HG02642 (cell line): ENCODE data around the gene RNF144B.
"Not testable (repeated sequence)": the region's sequence is repeated elsewhere in the genome, so short reads cannot be mapped to it uniquely, and the experiment has no call there.

ENCODE experiments used
- ATAC-seq: cut with Tn5 transposase; IDR thresholded peaks from one replicate; pipeline ENCODE4 v1.9.1; 2021; ENCODE audit warnings: mild to moderate bottlenecking; ENCODE audit not compliant: unreplicated experiment, poor library complexity

The RNF144B gene

GRCh38 chr6:18387061-18387721 is at the start of gene RNF144B:
Gene RNF144B, plus strand, starts transcription at chr6:18387350. Its CDS starts 12,185 bp downstream, at chr6:18399535.
- ATAC-seq: peak; percentile 91

GRCh38 chr6:18339599-18339998 is 47.6 kb upstream of the RNF144B start:
- no peak for ATAC-seq

GRCh38 chr6:18340781-18341551 is 46.2 kb upstream of the RNF144B start:
- no peak for ATAC-seq

GRCh38 chr6:18342223-18342622 is 44.9 kb upstream of the RNF144B start:
- no peak for ATAC-seq

- ATAC-seq: no peak
Measured at GRCh38 chr6:18343741-18344140, 43.4 kb upstream of the RNF144B start.

GRCh38 chr6:18347021-18347577 is 40.1 kb upstream of the RNF144B start:
- ATAC-seq: no peak

GRCh38 chr6:18347866-18348265 is 39.3 kb upstream of the RNF144B start:
- ATAC-seq: no peak

- no peak for ATAC-seq
Measured at GRCh38 chr6:18349386-18349785, 37.8 kb upstream of the RNF144B start.

GRCh38 chr6:18350271-18350670 is 36.9 kb upstream of the RNF144B start:
- no peak for ATAC-seq

- no peak for ATAC-seq
Measured at GRCh38 chr6:18350712-18351111, 36.4 kb upstream of the RNF144B start.

- ATAC-seq: no peak
Measured at GRCh38 chr6:18352001-18352400, 35.1 kb upstream of the RNF144B start.

GRCh38 chr6:18352842-18353241 is 34.3 kb upstream of the RNF144B start:
- no peak for ATAC-seq

GRCh38 chr6:18353251-18353650 is 33.9 kb upstream of the RNF144B start:
- no peak for ATAC-seq

- not testable (repeated sequence) for ATAC-seq
Measured at GRCh38 chr6:18357546-18357945, 29.6 kb upstream of the RNF144B start.

- peak; percentile 95 for ATAC-seq
Measured at GRCh38 chr6:18359237-18359885, 27.8 kb upstream of the RNF144B start.

GRCh38 chr6:18360188-18360587 is 27.0 kb upstream of the RNF144B start:
- no peak for ATAC-seq

- ATAC-seq: no peak
Measured at GRCh38 chr6:18362058-18362561, 25.0 kb upstream of the RNF144B start.

- ATAC-seq: no peak
Measured at GRCh38 chr6:18363746-18364145, 23.4 kb upstream of the RNF144B start.

- not testable (repeated sequence) for ATAC-seq
Measured at GRCh38 chr6:18364561-18364960, 22.6 kb upstream of the RNF144B start.

GRCh38 chr6:18367371-18367770 is 19.8 kb upstream of the RNF144B start:
- ATAC-seq: no peak
